HG02623 (cell line): ENCODE results near the gene KAZN.

Source experiments
- ATAC-seq: cut with Tn5 transposase; IDR thresholded peaks from one replicate; pipeline ENCODE4 v1.9.1; 2021; ENCODE audit warnings: moderate library complexity; ENCODE audit not compliant: unreplicated experiment

Gene KAZN

DNA sequence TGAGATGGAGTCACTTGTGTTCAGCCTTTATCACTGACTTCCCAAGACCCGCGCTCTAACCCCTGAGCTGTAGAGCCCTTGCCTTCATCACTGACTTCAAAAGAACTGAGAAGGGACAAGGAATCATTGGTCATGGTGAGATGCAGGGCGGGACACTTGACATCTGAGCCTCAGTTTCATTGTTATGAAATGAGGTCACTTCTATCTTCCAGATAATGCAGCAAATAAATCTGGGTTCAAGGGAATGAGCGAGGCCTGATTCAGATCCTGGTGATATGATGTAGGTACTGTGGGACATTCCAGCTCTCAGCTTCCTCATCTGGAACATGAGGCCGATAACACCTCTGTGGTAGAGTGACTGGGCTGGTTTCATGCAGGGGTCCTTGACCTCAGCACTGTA is 13.8 kb downstream of the KAZN start:
- ATAC-seq: no peak

DNA sequence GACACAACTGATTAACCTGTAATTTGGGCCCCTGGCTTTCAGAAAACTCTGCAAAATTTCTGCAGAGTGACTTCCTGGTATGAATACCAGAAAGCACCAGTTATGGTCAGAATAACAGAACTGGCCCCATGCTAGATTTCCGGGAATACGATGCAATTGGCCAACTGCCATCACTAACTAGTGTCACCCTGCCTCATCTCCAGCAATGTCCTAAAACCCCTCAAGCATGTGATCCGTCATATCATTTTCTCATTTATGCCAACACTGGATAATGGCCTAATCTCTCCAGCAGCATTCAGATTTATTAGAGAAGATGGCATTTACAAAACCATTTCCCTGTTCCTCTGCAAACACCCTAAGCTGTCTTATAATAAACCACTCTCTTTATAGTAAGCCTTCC is 15.4 kb downstream of the KAZN start:
- ATAC-seq: no peak

- no peak for ATAC-seq
These were observed 15.9 kb downstream of the KAZN start for GRCh38 chr1:14614341-14614740.

DNA sequence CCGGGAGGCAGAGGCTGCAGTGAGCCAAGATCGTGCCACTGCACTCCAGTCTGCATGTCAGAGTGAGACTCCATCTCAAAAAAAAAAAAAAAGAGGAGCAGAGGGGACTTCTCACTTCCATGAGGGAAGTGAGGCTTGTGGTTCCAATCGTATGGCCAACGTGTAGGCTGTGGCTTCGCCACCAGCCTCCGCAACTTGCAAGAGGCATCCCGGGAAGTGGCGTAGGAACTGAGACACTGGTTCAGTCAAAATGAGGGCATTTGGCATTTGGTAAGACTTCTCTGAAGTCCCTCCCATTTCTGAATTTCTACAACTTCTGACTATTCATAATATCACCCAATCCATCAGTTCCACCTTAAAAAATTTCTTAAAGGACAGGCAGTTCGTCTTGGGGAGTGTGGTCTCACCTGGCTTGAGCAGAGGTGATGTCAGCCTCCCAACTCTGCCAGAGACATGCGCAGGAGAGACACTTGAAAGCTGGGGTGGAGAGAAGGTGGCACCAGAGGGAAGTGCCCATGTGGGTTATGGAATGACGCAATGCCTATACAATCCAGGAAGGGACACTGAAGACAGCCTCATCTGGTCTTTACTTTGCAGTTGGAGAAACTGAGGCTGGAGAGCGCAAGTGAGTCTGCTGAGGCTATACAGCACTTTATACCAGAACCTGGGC is 17.2 kb downstream of the KAZN start:
- ATAC-seq: no peak

- ATAC-seq: no peak
These were observed 18.3 kb downstream of the KAZN start for GRCh38 chr1:14616632-14617396.

- ATAC-seq: no peak
These were observed 19.3 kb downstream of the KAZN start for GRCh38 chr1:14617791-14618190.

DNA sequence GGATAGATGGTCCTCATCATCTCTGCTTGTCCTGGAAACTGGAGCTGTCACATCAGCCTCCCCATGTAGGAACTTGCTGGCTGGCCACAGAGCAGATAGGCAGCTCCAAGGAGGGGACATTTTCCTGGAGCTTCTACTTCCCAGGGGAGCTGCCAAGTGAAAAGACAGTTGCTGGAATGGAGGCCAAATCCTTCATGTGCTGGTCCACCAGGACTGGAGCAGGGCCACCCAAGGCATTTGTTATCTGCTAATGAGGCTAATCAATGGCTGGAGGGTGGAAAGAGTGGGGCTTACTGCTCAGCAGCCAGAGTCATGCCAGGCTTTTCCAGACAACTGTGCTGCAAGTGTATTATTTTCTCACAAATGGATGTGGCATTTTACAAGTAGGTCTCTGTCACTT is 22.5 kb downstream of the KAZN start:
- no peak for ATAC-seq

DNA sequence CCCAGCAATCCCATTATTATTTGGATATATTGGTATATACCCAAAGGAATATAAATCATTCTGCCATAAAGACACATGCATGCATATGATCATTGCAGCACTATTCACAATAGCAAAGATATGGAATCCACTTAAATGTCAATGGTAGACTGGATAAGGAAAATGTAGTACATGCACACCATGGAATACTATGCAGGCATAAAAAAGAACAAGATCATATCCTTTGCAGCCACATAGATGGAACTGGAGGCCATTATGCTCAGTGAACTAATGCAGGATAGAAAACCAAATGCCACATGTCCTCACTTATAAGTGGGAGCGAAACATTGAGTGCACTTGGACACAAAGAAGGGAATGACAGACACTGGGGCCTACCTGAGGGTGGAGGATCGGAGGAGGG is 24.6 kb downstream of the KAZN start:
- no peak for ATAC-seq

- no peak for ATAC-seq
These were observed 26.5 kb downstream of the KAZN start for GRCh38 chr1:14624941-14625340.

GRCh38 chr1:14625572-14625971 is 27.1 kb downstream of the KAZN start:
- ATAC-seq: no peak

- ATAC-seq: no peak
These were observed 27.5 kb downstream of the KAZN start for GRCh38 chr1:14625996-14626395.

DNA sequence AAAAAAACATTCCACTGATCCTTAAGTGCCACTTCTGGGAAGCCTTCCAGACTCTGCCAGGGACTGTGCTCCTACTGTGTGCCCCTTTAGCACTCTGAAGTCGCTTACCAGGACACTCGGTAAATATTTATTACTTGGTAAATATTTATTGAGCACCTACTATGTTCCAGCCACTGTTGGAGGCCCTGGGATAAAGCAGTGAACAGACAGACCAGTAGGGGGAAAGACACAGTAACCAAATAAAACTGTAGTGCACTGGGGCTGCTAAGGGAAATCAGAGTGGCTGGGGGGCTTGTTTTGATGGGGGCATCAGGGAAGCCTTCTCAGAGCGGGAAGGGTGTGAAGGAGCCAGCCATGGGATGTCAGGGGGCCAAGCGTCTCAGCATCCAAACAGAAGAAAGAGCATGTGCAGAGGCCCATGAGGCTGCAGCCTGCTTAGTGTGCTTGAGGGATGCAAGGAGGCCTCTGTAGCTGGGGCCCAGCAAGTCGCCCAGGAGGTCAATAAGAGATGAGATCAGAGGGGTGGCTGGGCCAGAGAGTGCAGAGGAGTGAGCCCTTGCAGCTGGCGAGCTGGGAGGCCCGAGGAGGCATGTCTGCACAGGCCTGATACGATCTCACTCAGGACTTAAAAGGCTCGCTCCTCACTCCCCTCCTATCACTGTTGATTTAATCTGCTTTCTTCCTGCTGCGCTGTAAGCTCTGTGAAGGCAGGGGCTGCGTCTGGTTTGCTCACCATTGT is 28.6 kb downstream of the KAZN start:
- no peak for ATAC-seq

- ATAC-seq: no peak
These were observed 29.4 kb downstream of the KAZN start for GRCh38 chr1:14627608-14628489.

DNA sequence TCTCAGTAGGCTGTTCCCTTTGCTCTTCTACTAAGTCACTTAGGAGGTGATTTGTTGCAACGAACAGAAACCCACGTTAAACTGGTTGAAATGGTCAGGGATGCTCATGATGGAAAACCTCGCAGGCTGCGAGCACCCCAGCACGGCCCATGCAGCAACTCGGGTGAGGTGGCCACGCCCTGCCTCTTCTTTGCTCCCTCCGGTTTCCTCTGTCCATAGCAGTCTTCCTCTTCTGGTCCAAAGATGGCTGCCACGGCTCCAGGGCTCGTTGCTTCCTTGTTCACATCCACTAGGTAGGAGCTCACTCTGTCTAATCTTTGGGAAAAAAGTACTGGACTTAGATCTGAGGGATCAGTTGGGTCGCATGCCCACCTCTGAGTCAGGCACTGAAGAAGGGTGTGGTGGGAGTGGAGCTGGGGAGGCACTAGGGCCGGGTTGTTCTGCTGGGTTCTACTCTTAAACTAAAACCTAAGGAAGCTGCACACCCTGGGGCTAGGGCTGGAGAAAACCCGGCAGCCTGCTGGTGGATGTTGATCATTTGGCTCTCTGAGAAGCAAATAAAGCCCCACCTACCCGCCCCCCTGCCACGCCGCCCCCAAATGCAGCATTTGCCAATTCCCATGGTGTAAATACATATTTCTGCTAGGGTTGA is 31.0 kb downstream of the KAZN start:
- ATAC-seq: no peak

DNA sequence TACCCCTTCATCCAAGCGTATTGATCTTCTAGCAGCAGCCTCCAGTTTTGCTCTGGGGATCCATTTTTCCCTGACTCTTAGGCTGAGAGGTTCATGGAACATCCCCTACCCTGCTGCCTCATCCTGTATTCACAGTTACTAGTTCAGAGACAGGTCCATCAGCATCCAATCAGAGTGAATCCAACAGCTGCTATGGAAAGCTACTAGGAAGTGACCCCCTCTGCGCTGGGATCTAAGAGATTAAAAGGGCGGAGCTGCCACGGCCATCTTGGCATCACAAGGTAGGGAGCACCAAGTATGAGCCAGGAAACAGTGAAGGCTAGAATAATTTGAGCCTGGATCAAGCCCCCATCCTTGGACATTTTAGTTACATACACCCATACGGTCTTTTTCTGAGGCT is 32.5 kb downstream of the KAZN start:
- no peak for ATAC-seq

DNA sequence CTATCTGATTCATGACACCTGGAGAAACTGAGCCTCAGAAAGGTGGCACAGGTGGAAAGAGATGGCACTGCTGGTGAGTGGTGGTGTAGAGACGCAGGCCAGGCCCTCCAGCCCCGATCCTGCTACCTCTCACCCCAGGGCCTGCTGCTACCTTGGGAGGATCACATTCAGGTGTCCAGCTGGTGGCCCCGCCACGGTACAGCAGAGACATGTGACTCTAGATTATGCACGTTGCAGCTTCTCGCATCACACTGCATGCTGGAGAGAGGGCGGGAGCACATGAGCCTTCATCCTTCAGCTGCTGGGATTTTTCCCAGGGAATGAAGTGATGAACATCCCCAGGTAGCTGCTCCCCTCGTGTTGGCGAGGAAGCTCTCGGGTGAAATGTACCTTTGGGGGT is 32.9 kb downstream of the KAZN start:
- no peak for ATAC-seq

GRCh38 chr1:14634486-14634885 is 36.0 kb downstream of the KAZN start:
- ATAC-seq: no peak

GRCh38 chr1:14635421-14635820 is 36.9 kb downstream of the KAZN start:
- no peak for ATAC-seq

- no peak for ATAC-seq
These were observed 38.6 kb downstream of the KAZN start for GRCh38 chr1:14636897-14637632.
